Stimulated activated CD4-positive, alpha-beta T cell treated with anti-CD3 and anti-CD28 coated beads, Interleukin-1b, Interleukin-23, amount 100 ng/mL, for 24 hours (primary cell): ENCODE data around the gene TCFL5.
"Not testable (repeated sequence)": the region's sequence is repeated elsewhere in the genome, so short reads cannot be mapped to it uniquely, and the experiment has no call there.

Experiments
- DNase-seq, 4 experiments: peaks; one replicate each; pipeline ENCODE4 v3.0.0-alpha.2; 2020; ENCODE audit warnings: low read depth in 4 of 4, low spot score in 1 of 4

TCFL5 gene

GRCh38 chr20:62880147-62880934 is 18.7 kb upstream of the TCFL5 start:
- no peak for DNase-seq

GRCh38 chr20:62879275-62880146 is 17.9 kb upstream of the TCFL5 start:
- no peak for DNase-seq

- DNase-seq = no peak
These were observed 16.8 kb upstream of the TCFL5 start for GRCh38 chr20:62878244-62879038.

- DNase-seq = no peak
These were observed 15.5 kb upstream of the TCFL5 start for GRCh38 chr20:62876902-62877816.

- DNase-seq = no peak
These were observed 14.9 kb upstream of the TCFL5 start for GRCh38 chr20:62876501-62876901.

- no peak for DNase-seq
These were observed 14.1 kb upstream of the TCFL5 start for GRCh38 chr20:62875419-62876361.

GRCh38 chr20:62874964-62875344 is 13.3 kb upstream of the TCFL5 start:
- no peak for DNase-seq

- DNase-seq = not testable (repeated sequence)
These were observed 12.0 kb upstream of the TCFL5 start for GRCh38 chr20:62873681-62874031.

- DNase-seq = no peak
These were observed 11.7 kb upstream of the TCFL5 start for GRCh38 chr20:62873280-62873679.

- no peak for DNase-seq
These were observed 11.2 kb upstream of the TCFL5 start for GRCh38 chr20:62872862-62873261.

GRCh38 chr20:62872184-62872847 is 10.7 kb upstream of the TCFL5 start:
- DNase-seq = no peak

- DNase-seq = no peak
These were observed 2.6 kb upstream of the TCFL5 start for GRCh38 chr20:62864207-62864606.

GRCh38 chr20:62860924-62861691 is 514 bp downstream of the TCFL5 start:
- no peak for DNase-seq

- no peak for DNase-seq
These were observed 1.2 kb downstream of the TCFL5 start for GRCh38 chr20:62860391-62860923.

GRCh38 chr20:62859721-62860120 is 1.9 kb downstream of the TCFL5 start:
- no peak for DNase-seq

- DNase-seq = no peak
These were observed 3.4 kb downstream of the TCFL5 start for GRCh38 chr20:62858058-62858830.
